Activated CD4-positive, alpha-beta T cell treated with anti-CD3 and anti-CD28 coated beads, Interleukin-2, amount 50 U/mL, for 4 hours (primary cell): Measurements from ENCODE around the gene PMPCA.
A peak's percentile ranks its signal among the peaks of the same experiment; 100 is the strongest.

ENCODE experiments used
- DNase-seq, 2 experiments: peaks; one replicate each; pipeline ENCODE4 v3.0.0-alpha.2; 2020

PMPCA gene, protein sequence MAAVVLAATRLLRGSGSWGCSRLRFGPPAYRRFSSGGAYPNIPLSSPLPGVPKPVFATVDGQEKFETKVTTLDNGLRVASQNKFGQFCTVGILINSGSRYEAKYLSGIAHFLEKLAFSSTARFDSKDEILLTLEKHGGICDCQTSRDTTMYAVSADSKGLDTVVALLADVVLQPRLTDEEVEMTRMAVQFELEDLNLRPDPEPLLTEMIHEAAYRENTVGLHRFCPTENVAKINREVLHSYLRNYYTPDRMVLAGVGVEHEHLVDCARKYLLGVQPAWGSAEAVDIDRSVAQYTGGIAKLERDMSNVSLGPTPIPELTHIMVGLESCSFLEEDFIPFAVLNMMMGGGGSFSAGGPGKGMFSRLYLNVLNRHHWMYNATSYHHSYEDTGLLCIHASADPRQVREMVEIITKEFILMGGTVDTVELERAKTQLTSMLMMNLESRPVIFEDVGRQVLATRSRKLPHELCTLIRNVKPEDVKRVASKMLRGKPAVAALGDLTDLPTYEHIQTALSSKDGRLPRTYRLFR

DNA sequence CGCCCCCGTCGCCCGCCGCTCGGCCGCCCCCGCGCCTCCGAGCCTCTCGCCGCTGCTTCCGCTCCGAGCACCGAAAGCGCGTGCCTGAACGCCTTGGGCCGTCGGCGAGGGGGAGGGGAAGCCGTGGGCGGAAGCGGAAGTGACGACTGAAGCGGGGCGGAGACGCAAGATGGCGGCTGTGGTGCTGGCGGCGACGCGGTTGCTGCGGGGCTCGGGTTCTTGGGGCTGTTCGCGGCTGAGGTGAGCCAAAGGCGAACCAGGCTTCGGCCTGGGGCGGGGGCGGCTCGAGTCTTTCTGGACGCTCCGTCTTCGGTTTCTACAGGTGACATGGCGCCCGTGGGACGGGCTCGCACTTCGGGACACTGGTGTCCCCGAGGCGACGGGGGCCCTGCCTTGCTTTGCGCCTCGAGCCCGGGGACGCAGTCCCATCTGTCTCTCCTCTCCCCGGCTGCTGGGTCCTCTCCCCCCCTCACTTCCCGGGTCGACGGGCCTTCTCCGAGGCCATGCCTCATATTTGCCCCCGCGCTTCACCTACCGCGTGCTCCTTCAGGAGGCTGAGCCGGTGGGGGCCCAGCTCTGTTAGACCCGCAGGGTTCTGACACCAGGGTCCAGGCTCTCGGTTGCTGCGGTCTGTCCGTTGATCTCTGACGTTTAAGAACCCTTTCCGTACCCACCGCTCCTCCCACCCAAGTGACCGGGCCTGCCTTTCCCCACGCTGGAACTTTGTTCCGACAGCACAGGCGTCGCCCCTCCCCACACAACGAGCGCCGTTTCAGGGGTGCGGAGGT is at the start of gene PMPCA, which contains the start of gene ENTR1:
Gene PMPCA (plus strand): TSS at position 159 of the 788 bp plus-strand sequence. CDS start 11 bp downstream, at position 170.
Gene ENTR1 (minus strand): TSS at position 115 of the 788 bp plus-strand sequence. CDS start 217 bp downstream, outside the sequence.
- peak; percentile 97 to 98 for DNase-seq

DNA sequence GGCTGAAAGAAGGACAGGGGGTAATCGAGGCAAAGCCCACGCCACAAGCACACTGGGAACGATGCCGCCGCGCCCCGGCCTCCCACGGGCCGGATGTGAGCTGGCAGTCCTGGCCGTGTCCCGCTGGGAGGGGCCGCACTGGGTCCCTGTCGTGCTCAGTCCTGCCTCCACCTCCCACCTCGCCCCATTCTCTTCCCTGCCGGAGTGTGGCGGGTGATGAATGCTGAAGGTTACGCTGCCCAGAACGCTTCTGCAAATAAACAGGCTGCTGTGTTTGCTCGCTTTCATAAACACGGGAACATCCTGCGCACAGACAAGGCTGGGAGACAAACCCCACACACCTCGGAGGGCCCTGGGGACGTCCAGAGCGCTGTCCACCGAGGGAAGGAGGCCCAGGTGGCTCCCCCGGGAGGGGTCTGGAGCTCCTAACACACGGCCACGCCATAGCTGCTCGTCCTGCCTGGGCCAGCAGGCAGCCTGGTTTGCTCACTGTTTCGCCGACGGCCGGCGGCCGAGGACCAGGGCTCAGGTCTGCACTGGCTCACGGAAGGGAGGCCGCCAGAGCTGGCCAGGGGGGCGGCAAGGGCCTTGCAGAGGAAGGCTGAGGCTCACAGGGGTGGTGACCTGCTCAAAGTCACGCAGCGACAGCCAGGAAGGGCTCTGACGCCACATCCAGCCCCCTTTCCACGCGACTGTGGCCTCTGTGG is 49.3 kb upstream of the PMPCA start:
- DNase-seq: no peak

- DNase-seq: no peak
Measured at GRCh38 chr9:136361754-136362449, 48.6 kb upstream of the PMPCA start.

- DNase-seq: no peak
Measured at GRCh38 chr9:136362450-136362784, 48.0 kb upstream of the PMPCA start.

DNA sequence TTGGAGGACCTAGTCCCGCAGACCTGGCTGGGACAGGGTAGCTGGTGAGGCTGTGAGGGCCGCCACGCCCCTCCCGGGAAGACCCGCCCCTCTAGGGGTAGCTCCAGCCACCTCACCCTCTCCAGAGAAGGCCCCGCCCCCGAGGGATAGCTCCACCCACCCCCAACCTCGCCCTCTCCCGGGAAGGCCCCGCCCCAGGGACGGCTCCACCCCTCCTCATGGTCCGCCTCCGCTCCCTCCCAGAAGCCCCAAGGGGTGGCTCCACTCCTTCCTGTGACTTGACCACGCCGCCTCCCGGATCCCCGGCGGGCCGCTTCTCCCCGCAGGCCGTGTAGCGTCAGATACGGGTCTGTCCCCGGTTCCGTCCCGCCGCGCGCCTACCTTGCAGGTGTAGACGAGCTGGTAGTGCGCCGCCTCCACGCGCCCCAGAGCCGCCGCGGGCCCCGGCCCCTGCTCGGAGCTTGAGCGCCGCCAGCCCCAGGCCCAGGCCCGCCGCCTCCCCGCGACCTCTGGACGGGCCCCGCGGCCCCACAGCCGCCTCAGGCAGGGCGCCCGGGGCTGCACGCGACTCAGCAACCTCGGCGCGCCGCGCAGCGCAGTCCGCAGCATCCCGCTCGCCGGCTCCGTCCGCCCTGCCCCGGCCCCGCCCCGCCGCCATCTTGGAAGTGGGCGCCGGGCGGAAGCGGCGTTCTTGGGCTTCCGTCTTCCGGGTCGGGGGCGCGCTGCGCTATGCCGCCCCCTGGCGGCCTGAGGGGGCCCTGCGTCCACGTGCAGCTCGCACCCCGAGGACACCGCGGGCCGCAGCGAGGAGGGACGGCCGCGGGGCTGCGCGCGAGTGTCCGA is 47.1 kb upstream of the PMPCA start, which contains the start of gene DNLZ:
Gene DNLZ (minus strand): TSS at position 639 of the 843 bp plus-strand sequence. CDS start 30 bp downstream, at position 609.
- DNase-seq: peak; percentile 96

- no peak for DNase-seq
Measured at GRCh38 chr9:136363949-136364748, 46.3 kb upstream of the PMPCA start.

GRCh38 chr9:136364942-136365774 is 45.3 kb upstream of the PMPCA start:
- no peak for DNase-seq

DNA sequence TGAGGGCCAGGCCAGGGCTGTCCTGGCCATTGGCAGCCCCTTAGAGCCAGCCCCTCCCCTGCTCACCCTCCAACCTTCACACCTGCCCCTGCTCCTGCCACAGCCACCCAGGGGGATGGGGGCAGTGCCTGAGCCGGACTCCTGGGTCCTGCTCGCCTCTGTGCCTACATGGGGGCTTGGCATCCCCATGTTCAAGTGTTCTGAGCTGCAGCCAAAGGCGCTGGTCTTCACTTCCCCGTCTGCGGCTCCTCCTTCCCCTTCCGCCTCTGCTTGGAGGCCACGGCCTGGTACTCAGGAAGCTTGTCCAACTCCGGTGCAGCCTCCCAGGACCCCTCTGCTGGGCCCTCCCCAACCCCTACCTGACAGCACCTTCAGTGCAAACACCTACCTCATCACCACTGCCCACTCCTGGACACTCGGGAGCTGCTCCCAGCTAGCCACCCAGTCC is 44.7 kb upstream of the PMPCA start:
- DNase-seq: no peak

DNA sequence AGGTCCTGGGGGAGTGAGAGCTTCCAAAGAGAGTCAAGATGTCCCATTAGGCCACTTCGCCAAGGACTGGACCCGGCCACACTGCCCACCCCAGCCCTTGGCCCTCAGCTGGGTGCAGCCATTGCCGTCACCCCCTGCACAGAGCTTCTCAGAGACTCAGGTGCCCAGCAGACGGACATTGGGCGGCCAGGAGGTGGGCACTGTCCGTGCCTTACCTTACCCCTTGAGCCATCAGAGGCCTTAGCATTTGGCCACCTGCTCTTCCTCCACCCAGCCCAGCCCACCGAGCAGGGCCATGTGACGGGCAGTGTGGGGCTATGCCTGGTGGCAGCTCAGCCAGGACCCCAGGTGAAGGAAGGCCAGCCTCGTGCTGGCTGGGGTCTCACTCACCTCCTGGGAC is 43.6 kb upstream of the PMPCA start:
- no peak for DNase-seq

DNA sequence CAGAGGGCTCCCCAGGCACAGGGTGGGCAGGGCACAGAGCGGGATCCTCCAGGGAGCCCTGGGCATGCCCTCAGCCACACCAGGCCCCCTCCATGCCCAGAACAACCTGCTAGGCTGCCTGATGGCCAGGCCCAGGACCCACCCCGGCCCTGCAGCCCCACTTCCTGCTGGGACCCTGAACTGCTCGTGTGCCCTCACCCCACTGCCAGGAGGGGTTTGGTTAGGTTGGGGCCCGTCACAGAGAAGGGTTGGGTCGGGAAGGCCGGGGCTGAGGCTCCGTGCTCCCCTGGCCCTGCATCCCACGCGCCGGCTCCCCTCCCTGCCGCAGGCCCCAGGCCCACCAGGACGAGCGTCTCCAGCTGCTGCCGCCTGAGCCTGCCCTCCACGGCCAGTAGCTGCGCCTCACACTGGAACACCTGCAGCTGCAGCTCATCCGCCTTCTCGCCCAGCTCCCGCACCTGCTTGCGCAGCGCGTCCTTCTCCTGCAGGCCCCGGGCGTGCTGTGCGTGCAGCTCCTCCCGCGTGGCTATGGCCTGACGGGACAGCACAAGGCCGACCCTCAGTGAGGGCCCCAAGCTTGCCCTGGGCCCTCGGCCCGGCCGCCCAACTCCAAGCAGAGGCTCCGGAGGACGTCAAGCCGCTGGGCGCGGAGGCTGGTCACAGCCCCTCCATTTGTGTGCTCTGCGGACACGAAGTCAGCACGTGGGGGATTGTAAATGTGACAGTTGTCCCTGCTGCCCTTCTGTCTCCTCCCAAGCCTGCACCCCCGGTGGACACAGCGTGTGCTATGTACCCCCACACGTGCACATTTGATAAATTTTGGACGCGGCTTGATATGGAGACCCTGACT is 42.9 kb upstream of the PMPCA start:
- DNase-seq: no peak

DNA sequence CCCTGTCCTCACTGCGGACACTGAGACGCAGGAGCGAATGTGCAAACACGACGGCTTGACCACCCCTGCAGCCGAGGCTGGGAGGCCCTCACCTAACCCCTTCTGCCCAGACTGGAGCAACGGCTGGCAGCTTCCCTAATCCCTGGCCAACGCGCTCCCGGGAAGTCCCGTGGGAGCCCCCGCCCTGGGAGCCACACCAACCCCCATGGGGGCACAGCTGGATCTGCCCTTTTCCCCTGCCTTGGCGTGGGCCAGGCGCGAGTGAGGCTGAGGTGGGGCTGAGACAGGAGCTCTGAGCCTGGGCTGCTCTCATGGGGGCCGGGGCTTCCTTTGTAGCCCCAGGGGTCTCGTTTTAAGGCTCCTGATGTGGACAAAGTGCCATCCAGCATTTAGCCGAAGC is 42.3 kb upstream of the PMPCA start:
- no peak for DNase-seq

- DNase-seq: no peak
Measured at GRCh38 chr9:136370037-136370436, 40.4 kb upstream of the PMPCA start.

GRCh38 chr9:136370687-136371532 is 39.5 kb upstream of the PMPCA start:
- DNase-seq: no peak

DNA sequence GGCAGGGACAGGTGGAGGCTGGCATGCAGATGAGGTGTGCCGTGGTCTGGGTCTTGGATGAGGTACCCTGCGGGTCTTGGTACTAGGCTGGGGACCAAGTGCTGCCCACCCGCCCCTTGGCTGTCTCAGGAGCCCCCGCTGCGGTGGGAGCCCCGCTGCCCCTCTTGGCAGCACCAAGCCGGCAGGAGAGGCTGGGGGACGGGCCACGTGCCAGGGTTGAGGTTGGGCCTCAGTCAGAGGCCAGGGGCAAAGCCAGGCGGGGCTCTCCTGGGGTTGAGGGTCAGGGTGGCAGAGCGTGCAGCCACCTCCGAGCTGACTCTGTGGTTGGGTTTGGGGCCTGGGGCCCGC is 39.0 kb upstream of the PMPCA start:
- DNase-seq: no peak

GRCh38 chr9:136372006-136372405 is 38.5 kb upstream of the PMPCA start:
- DNase-seq: no peak

DNA sequence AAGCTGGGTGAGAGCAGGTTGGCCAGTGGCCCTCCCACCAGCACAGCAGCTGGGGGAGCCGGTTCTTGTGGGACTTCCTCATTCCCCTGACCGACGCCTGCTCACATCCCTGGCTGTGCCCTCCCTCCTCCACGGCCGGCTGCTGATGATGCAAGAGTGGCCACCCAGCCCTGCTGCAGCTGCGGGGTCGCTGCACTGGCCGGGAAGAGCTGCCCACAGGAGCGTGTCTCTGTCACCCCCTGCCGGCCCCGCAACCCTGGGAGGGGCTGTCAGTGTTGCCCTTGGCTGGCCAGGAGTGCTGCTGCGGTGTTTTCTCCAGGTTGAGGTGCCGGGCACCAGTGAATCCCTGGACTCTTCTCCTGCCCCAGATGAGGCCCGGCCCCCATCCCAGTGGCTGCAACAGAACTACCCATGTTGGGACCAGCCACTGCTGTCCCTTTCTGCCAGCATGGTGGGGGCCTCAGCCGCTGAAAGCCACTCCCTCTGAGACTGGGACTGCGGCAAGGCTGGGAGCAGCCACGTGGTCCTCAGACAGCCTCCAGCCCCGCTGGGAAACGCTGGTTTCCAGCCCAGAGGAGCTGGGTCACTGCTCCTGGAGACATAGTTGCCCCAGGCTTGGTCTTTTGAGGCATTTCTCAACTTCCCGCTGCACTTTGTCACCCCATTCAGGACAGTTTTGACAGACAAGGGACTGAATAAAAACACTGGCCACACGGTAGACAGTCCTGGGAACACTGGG is 37.7 kb upstream of the PMPCA start:
- DNase-seq: no peak
